HG02759 (cell line): Measurements from ENCODE around the gene DLX1.

Source experiments
- ATAC-seq: cut with Tn5 transposase; IDR thresholded peaks from one replicate; pipeline ENCODE4 v1.9.1; 2021; ENCODE audit warnings: mild to moderate bottlenecking, moderate library complexity; ENCODE audit not compliant: unreplicated experiment

The DLX1 gene

GRCh38 chr2:172096626-172097547, 11.6 kb downstream of the DLX1 start:
- ATAC-seq: no peak

GRCh38 chr2:172097557-172098131, 12.3 kb downstream of the DLX1 start:
- ATAC-seq: no peak

- no peak for ATAC-seq
Measured at GRCh38 chr2:172098287-172098649, 13.0 kb downstream of the DLX1 start.

GRCh38 chr2:172098650-172099471, 13.6 kb downstream of the DLX1 start:
- ATAC-seq: no peak

GRCh38 chr2:172099472-172100079, 14.3 kb downstream of the DLX1 start:
- ATAC-seq: no peak

- ATAC-seq: no peak
Measured at GRCh38 chr2:172100080-172100934, 15.0 kb downstream of the DLX1 start.

- no peak for ATAC-seq
Measured at GRCh38 chr2:172100935-172101820, 15.9 kb downstream of the DLX1 start.

- no peak for ATAC-seq
Measured at GRCh38 chr2:172101821-172102390, 16.6 kb downstream of the DLX1 start.

GRCh38 chr2:172102391-172103359, 17.4 kb downstream of the DLX1 start, which contains the start of gene DLX2:
Gene DLX2, minus strand, starts transcription at chr2:172102900. Its CDS starts 362 bp downstream, at chr2:172102538.
- ATAC-seq: peak; percentile 81

GRCh38 chr2:172103471-172104272, 18.4 kb downstream of the DLX1 start:
- no peak for ATAC-seq

GRCh38 chr2:172105471-172106107, 20.3 kb downstream of the DLX1 start:
- ATAC-seq: no peak

GRCh38 chr2:172106108-172106961, 21.0 kb downstream of the DLX1 start:
- ATAC-seq: no peak

GRCh38 chr2:172107690-172108586, 22.6 kb downstream of the DLX1 start:
- ATAC-seq: no peak

GRCh38 chr2:172108587-172108930, 23.3 kb downstream of the DLX1 start:
- no peak for ATAC-seq
